ENCODE data around the gene DLG2.

Gene DLG2

GRCh38 chr11:85088286-85088685 is 538.9 kb downstream of the DLG2 start:
- Histone ChIP-seq H3K27me3 (ENCODE audit: control insufficient read depth, insufficient read depth, low read length, poor library complexity, severe bottlenecking) (no peaks in the 10 kb centered on the region), H3K27ac (ENCODE audit: insufficient read depth, low read depth, low read length, poor library complexity, severe bottlenecking) (no peak overlapping the region), H3K36me3 (ENCODE audit: control insufficient read depth, insufficient read depth, low read length) (no peaks in the 10 kb centered on the region), H3K4me1 (ENCODE audit: control insufficient read depth, insufficient read depth, low read length) (no peaks in the 10 kb centered on the region), H3K4me3 (ENCODE audit: insufficient read depth, low read depth, low read length) (no peak overlapping the region), H3K9me3 (ENCODE audit: control insufficient read depth, low read length) (no peaks in the 10 kb centered on the region)
- WGBS, 2 experiments, result 33 to 72% methylated on average over 1 to 2 of the region's 3 CpGs

GRCh38 chr11:85086504-85087284 is 540.5 kb downstream of the DLG2 start:
- Histone ChIP-seq H3K27ac (ENCODE audit: insufficient read depth, low read depth, low read length, poor library complexity, severe bottlenecking) (no peak overlapping the region), H3K9me3 (ENCODE audit: control insufficient read depth, low read length) (no peaks in the 10 kb centered on the region), H3K4me3 (ENCODE audit: insufficient read depth, low read depth, low read length) (no peak overlapping the region), H3K4me1 (ENCODE audit: control insufficient read depth, insufficient read depth, low read length) (no peaks in the 10 kb centered on the region), H3K27me3 (ENCODE audit: control insufficient read depth, insufficient read depth, low read length, poor library complexity, severe bottlenecking) (no peaks in the 10 kb centered on the region), H3K36me3 (ENCODE audit: control insufficient read depth, insufficient read depth, low read length) (no peaks in the 10 kb centered on the region)
- WGBS, 2 experiments, result 78% methylated on average over 3 of the region's 3 CpGs; no CpG with 5 or more reads in 1 of the 2 experiments

GRCh38 chr11:85076535-85077330 is 550.4 kb downstream of the DLG2 start:
- Histone ChIP-seq H3K27ac (ENCODE audit: insufficient read depth, low read depth, low read length, poor library complexity, severe bottlenecking) (no peak overlapping the region), H3K27me3 (ENCODE audit: control insufficient read depth, insufficient read depth, low read length, poor library complexity, severe bottlenecking) (no peaks in the 10 kb centered on the region), H3K4me1 (ENCODE audit: control insufficient read depth, insufficient read depth, low read length) (peaks cover 4% of the 10 kb centered on the region), H3K4me3 (ENCODE audit: insufficient read depth, low read depth, low read length) (no peak overlapping the region), H3K9me3 (ENCODE audit: control insufficient read depth, low read length) (no peaks in the 10 kb centered on the region), H3K36me3 (ENCODE audit: control insufficient read depth, insufficient read depth, low read length) (no peaks in the 10 kb centered on the region)
- 81 to 89% methylated on average over 3 of the region's 3 CpGs for WGBS, 2 experiments

- no peak overlapping the region for H3K27ac ChIP-seq (ENCODE audit: insufficient read depth, low read depth, low read length, poor library complexity, severe bottlenecking)
- no peaks in the 10 kb centered on the region for H3K27me3 ChIP-seq (ENCODE audit: control insufficient read depth, insufficient read depth, low read length, poor library complexity, severe bottlenecking)
- no peaks in the 10 kb centered on the region for H3K4me1 ChIP-seq (ENCODE audit: control insufficient read depth, insufficient read depth, low read length)
- 100% methylated on average over 1 of the region's 1 CpG; no CpG with 5 or more reads in 1 of the 2 experiments for WGBS, 2 experiments
- no peaks in the 10 kb centered on the region for H3K9me3 ChIP-seq (ENCODE audit: control insufficient read depth, low read length)
- H3K4me3 ChIP-seq (ENCODE audit: insufficient read depth, low read depth, low read length), result no peak overlapping the region
- no peaks in the 10 kb centered on the region for H3K36me3 ChIP-seq (ENCODE audit: control insufficient read depth, insufficient read depth, low read length)
These were observed 564.5 kb downstream of the DLG2 start for GRCh38 chr11:85062659-85063058.

GRCh38 chr11:85052636-85053035 is 574.5 kb downstream of the DLG2 start:
- Histone ChIP-seq H3K27me3 (ENCODE audit: control insufficient read depth, insufficient read depth, low read length, poor library complexity, severe bottlenecking) (no peaks in the 10 kb centered on the region), H3K27ac (ENCODE audit: insufficient read depth, low read depth, low read length, poor library complexity, severe bottlenecking) (no peak overlapping the region), H3K4me3 (ENCODE audit: insufficient read depth, low read depth, low read length) (no peak overlapping the region), H3K9me3 (ENCODE audit: control insufficient read depth, low read length) (no peaks in the 10 kb centered on the region), H3K36me3 (ENCODE audit: control insufficient read depth, insufficient read depth, low read length) (no peaks in the 10 kb centered on the region), H3K4me1 (ENCODE audit: control insufficient read depth, insufficient read depth, low read length) (no peaks in the 10 kb centered on the region)
- 86 to 94% methylated on average over 3 of the region's 3 CpGs for WGBS, 2 experiments

GRCh38 chr11:85048801-85049200 is 578.3 kb downstream of the DLG2 start:
- 71 to 100% methylated on average over 1 to 3 of the region's 3 CpGs for WGBS, 2 experiments
- no peak overlapping the region for H3K4me3 ChIP-seq (ENCODE audit: insufficient read depth, low read depth, low read length)

GRCh38 chr11:85045716-85046115 is 581.4 kb downstream of the DLG2 start:
- Histone ChIP-seq H3K4me1 (ENCODE audit: control insufficient read depth, insufficient read depth, low read length) (peaks cover 3% of the 10 kb centered on the region), H3K27me3 (ENCODE audit: control insufficient read depth, insufficient read depth, low read length, poor library complexity, severe bottlenecking) (no peaks in the 10 kb centered on the region), H3K9me3 (ENCODE audit: control insufficient read depth, low read length) (no peaks in the 10 kb centered on the region), H3K4me3 (ENCODE audit: insufficient read depth, low read depth, low read length) (no peak overlapping the region), H3K27ac (ENCODE audit: insufficient read depth, low read depth, low read length, poor library complexity, severe bottlenecking) (no peak overlapping the region), H3K36me3 (ENCODE audit: control insufficient read depth, insufficient read depth, low read length) (no peaks in the 10 kb centered on the region)
- WGBS, 2 experiments, result 92 to 97% methylated on average over 3 of the region's 3 CpGs

More at GRCh38 chr11:85048801-85049200, 578.3 kb downstream of the DLG2 start:
- H3K36me3 ChIP-seq (ENCODE audit: control insufficient read depth, insufficient read depth, low read length), result no peaks in the 10 kb centered on the region
- no peaks in the 10 kb centered on the region for H3K27me3 ChIP-seq (ENCODE audit: control insufficient read depth, insufficient read depth, low read length, poor library complexity, severe bottlenecking)
- no peaks in the 10 kb centered on the region for H3K9me3 ChIP-seq (ENCODE audit: control insufficient read depth, low read length)
- H3K27ac ChIP-seq (ENCODE audit: insufficient read depth, low read depth, low read length, poor library complexity, severe bottlenecking), result no peak overlapping the region
- H3K4me1 ChIP-seq (ENCODE audit: control insufficient read depth, insufficient read depth, low read length), result no peaks in the 10 kb centered on the region

- no peaks in the 10 kb centered on the region for H3K9me3 ChIP-seq (ENCODE audit: control insufficient read depth, low read length)
- H3K27me3 ChIP-seq (ENCODE audit: control insufficient read depth, insufficient read depth, low read length, poor library complexity, severe bottlenecking), result no peaks in the 10 kb centered on the region
- H3K36me3 ChIP-seq (ENCODE audit: control insufficient read depth, insufficient read depth, low read length), result no peaks in the 10 kb centered on the region
- H3K4me1 ChIP-seq (ENCODE audit: control insufficient read depth, insufficient read depth, low read length), result peaks cover 3% of the 10 kb centered on the region
- no peak overlapping the region for H3K4me3 ChIP-seq (ENCODE audit: insufficient read depth, low read depth, low read length)
- 83 to 96% methylated on average over 3 of the region's 3 CpGs for WGBS, 2 experiments
- no peak overlapping the region for H3K27ac ChIP-seq (ENCODE audit: insufficient read depth, low read depth, low read length, poor library complexity, severe bottlenecking)
These were observed 582.2 kb downstream of the DLG2 start for GRCh38 chr11:85044911-85045310.

GRCh38 chr11:85042361-85042760 is 584.8 kb downstream of the DLG2 start:
- Histone ChIP-seq H3K4me1 (ENCODE audit: control insufficient read depth, insufficient read depth, low read length) (peaks cover 3% of the 10 kb centered on the region), H3K9me3 (ENCODE audit: control insufficient read depth, low read length) (no peaks in the 10 kb centered on the region), H3K27me3 (ENCODE audit: control insufficient read depth, insufficient read depth, low read length, poor library complexity, severe bottlenecking) (no peaks in the 10 kb centered on the region), H3K4me3 (ENCODE audit: insufficient read depth, low read depth, low read length) (no peak overlapping the region), H3K36me3 (ENCODE audit: control insufficient read depth, insufficient read depth, low read length) (no peaks in the 10 kb centered on the region), H3K27ac (ENCODE audit: insufficient read depth, low read depth, low read length, poor library complexity, severe bottlenecking) (no peak overlapping the region)

- Histone ChIP-seq H3K27ac (ENCODE audit: insufficient read depth, low read depth, low read length, poor library complexity, severe bottlenecking) (no peak overlapping the region), H3K4me3 (ENCODE audit: insufficient read depth, low read depth, low read length) (no peak overlapping the region), H3K9me3 (ENCODE audit: control insufficient read depth, low read length) (no peaks in the 10 kb centered on the region), H3K36me3 (ENCODE audit: control insufficient read depth, insufficient read depth, low read length) (no peaks in the 10 kb centered on the region), H3K4me1 (ENCODE audit: control insufficient read depth, insufficient read depth, low read length) (peaks cover 3% of the 10 kb centered on the region), H3K27me3 (ENCODE audit: control insufficient read depth, insufficient read depth, low read length, poor library complexity, severe bottlenecking) (no peaks in the 10 kb centered on the region)
- 100% methylated on average over 1 to 2 of the region's 2 CpGs for WGBS, 2 experiments
These were observed 587.0 kb downstream of the DLG2 start for GRCh38 chr11:85040166-85040565.
